Testis (tissue), 2 donors: ENCODE measurements around the gene ACACA.

Source experiments
- CTCF ChIP-seq, 3 experiments: fragments of 450-650 bp in 2 of 3; fragments of 200-600 bp in 1 of 3; sonication (generic) in 1 of 3; IDR thresholded peaks; one replicate each; pipeline ENCODE4 v1.5.1; 2016 to 2019; ENCODE audit warnings: antibody characterized with exemption in 3 of 3, mild to moderate bottlenecking in 2 of 3, moderate library complexity in 1 of 3
- POLR2A ChIP-seq: fragments of 450-650 bp; IDR thresholded peaks from one replicate; pipeline ENCODE4 v1.6.1; 2017; ENCODE audit warnings: antibody characterized with exemption, mild to moderate bottlenecking, moderate library complexity

GRCh38 chr17:37187262-37187661 lies 219.4 kb downstream of the ACACA start:
- TF ChIP-seq POLR2A = no peak
- TF ChIP-seq CTCF (IDR thresholded peaks at IDR 0.05) = no peak
